ENCODE measurements around the gene TUBD1. TPM values are rescaled to one million over a fixed set of nuclear protein-coding genes. Genes with fewer than 3 reads are reported as not detected.

TUBD1 gene
- total and polyA plus RNA-seq, 2 of the 13 experiments (the other 11 are each of a cell fraction or from before 2014, with no cell fraction given): 18.2 to 25.9 TPM

GRCh38 chr17:59837308-59838051 lies 55.3 kb downstream of the TUBD1 start (continued):
- TF ChIP-seq NR2F6 (IDR thresholded peaks at IDR 0.05) (peak; percentile 55), NR2F6 (CRISPR knock-in tag; IDR thresholded peaks at IDR 0.05) (peak; percentile 71), ISX (CRISPR knock-in tag; conservative IDR thresholded peaks at IDR 0.05) (no peak), SMC3 (IDR thresholded peaks at IDR 0.05; ENCODE audit: low read length) (peak; percentile 30; the same call in 1 of the 2 replicates), FOXA1 (IDR thresholded peaks at IDR 0.05) (no peak), FOXA1 (CRISPR knock-in tag; IDR thresholded peaks at IDR 0.05) (peak; percentile 42), ZNF292 (CRISPR knock-in tag; IDR thresholded peaks at IDR 0.05; ENCODE audit: borderline replicate concordance, low read depth) (no peak; the same call in 1 of the 2 replicates), PHF21A (CRISPR knock-in tag; IDR thresholded peaks at IDR 0.05) (peak; percentile 92), KMT2A (CRISPR knock-in tag; IDR thresholded peaks at IDR 0.05) (peak; percentile 56; the same call in 1 of the 2 replicates), TEAD3 (CRISPR knock-in tag; optimal IDR thresholded peaks at IDR 0.05; ENCODE audit: borderline replicate concordance) (peak; percentile 82), ATF2 (CRISPR knock-in tag; IDR thresholded peaks at IDR 0.05) (peak; percentile 97), ZNF205 (CRISPR knock-in tag; IDR thresholded peaks at IDR 0.05) (no peak), ZNF615 (CRISPR knock-in tag; IDR thresholded peaks at IDR 0.05; ENCODE audit: borderline replicate concordance) (peak; percentile 19; the same call in 1 of the 2 replicates), ZBTB49 (CRISPR knock-in tag; IDR thresholded peaks at IDR 0.05; ENCODE audit: borderline replicate concordance) (no peak), ARHGAP35 (CRISPR knock-in tag; IDR thresholded peaks at IDR 0.05; ENCODE audit: borderline replicate concordance) (no peak), ZNF788 (CRISPR knock-in tag; IDR thresholded peaks at IDR 0.05; ENCODE audit: borderline replicate concordance) (no peak), ZNF772 (CRISPR knock-in tag; IDR thresholded peaks at IDR 0.05) (no peak; the same call in 1 of the 2 replicates), FIP1L1 (IDR thresholded peaks at IDR 0.05; ENCODE audit: borderline replicate concordance, insufficient read depth, low read depth, low read length) (no peak), TBX3 (IDR thresholded peaks at IDR 0.05; ENCODE audit: borderline replicate concordance) (peak; percentile 64; the same call in 1 of the 2 replicates), TFAP4 (IDR thresholded peaks at IDR 0.05; ENCODE audit: borderline replicate concordance, low read depth) (peak; percentile 86; the same call in 1 of the 2 replicates), NR2F2 (IDR thresholded peaks at IDR 0.05; ENCODE audit: borderline replicate concordance, low read depth) (peak; percentile 52), POLR2AphosphoS2 (IDR thresholded peaks at IDR 0.05; ENCODE audit: low read depth, low read length) (peak; percentile 98), NR1H2 (CRISPR knock-in tag; IDR thresholded peaks at IDR 0.05; ENCODE audit: borderline replicate concordance, low read depth) (no peak), ZNF784 (CRISPR knock-in tag; IDR thresholded peaks at IDR 0.05; ENCODE audit: borderline replicate concordance) (peak; percentile 70; the same call in 1 of the 2 replicates), SMAD3 (CRISPR knock-in tag; IDR thresholded peaks at IDR 0.05) (peak; percentile 87), DNMT3B (CRISPR knock-in tag; conservative IDR thresholded peaks at IDR 0.05) (peak; percentile 66), ZNF564 (CRISPR knock-in tag; IDR thresholded peaks at IDR 0.05) (no peak)
